HG03520 (cell line): ENCODE data around the gene BAZ1A.
"Not testable (repeated sequence)": the region's sequence is repeated elsewhere in the genome, so short reads cannot be mapped to it uniquely, and the experiment has no call there.

Source experiments
- ATAC-seq: cut with Tn5 transposase; IDR thresholded peaks from one replicate; pipeline ENCODE4 v1.9.1; 2021; ENCODE audit warnings: mild to moderate bottlenecking, moderate library complexity; ENCODE audit not compliant: unreplicated experiment

Gene BAZ1A

DNA sequence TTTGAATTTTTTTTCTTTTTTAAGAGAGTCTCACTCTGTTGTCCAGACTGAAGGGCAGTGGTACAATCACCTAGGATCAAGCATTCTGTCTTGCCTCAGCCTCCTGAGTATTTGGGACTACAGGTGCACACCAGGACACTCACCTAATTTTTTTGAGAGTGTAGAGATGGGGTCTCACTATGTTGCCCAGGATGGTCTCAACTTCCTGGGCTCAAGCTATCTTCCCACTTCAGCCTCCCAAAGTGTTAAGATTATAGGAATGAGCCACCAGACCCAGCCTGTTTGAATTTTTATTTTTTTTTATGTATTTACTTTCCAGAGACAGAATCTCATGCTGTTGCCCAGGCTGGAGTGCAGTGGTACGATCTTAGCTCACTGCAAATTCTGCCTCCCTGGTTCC lies 11.3 kb downstream of the BAZ1A start:
- ATAC-seq: no peak

DNA sequence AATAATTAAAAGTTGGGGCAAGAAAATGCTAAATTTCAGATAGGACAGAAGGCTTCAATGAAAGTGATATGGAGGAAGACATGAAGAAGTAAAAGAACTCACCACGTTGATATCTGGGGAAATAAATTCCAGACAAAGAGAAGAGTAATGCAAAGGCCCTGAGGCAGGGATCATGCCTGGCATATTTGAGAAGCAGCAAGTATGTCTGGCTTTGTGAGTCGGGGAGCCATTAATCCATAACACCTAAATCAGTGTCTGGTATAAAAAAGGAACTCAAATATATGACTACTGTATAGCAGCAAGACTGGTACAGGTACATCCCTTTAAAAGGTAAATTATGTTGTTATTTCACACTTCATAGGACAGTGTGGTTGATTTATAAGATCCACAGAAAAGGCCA lies 16.4 kb downstream of the BAZ1A start:
- no peak for ATAC-seq

DNA sequence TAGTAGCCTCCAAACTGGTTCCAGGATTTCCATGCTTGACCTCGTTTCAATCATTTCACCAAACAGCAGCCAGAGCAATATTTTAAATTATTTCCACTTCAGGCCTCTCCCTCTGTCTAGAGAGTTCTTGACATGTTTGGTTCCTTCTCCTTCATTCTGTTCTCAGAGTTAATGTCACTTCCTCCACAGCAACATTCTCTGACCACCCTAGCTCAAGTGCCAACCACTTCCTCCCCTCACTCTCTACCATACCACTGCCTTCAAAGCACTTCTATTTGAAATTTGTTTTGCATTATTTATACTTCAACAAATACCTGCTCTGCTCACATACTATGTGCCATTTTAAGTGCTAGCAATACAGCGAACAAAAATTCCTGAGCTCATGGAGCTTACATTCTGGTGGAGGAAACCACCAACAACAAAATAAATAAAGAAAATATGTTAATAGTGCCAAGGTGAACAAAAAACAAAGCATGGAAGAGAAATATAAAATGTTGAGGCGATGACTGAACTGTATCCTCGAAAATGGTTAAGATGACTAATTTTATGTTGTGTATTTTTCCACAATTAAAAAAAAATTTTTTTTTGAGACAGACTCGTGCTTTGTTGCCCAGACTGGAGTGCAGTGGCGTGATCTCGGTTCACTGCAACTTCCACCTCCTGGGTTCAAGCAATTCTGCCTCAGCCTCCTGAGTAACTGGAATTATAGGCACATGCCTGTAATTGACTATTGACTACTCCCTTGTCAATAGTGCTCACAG lies 17.3 kb downstream of the BAZ1A start:
- no peak for ATAC-seq

DNA sequence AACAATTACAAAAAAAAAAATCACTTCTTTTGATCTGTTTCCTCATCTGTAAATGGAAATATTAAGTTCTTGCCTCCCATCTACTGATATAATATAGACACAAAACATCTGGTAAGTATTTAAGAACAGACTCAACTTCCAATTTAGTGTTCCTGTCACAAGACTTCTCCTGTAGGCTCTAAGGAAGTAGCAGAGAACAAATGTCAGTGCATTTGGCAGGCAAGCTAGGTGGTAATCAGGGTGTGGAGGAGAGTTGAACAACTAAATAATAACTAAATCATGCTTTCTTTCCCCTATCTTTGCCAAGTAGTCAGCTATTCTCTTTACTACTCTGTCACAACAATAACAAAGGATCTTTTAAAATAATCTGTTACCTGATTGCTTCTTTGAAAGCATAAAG lies 22.1 kb downstream of the BAZ1A start:
- ATAC-seq: no peak

DNA sequence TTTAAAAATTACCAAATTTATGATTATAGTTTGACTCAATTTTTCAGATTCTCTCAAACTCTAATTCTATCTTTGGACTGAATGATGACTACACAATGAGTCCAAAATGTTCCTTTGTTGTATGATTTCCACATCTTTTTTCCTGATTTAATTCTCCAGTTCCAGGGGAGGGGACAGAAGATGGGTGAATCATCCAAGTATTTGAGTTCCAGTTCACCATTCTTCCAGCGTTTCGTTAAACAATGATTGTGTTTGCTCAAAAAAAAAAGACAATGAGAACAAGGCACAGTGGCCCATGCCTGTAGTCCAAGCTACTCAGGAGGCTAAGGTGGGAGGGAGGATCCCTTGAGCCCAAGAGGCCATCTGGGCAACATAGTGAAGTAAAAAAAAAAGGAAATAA lies 23.8 kb downstream of the BAZ1A start:
- ATAC-seq: no peak

DNA sequence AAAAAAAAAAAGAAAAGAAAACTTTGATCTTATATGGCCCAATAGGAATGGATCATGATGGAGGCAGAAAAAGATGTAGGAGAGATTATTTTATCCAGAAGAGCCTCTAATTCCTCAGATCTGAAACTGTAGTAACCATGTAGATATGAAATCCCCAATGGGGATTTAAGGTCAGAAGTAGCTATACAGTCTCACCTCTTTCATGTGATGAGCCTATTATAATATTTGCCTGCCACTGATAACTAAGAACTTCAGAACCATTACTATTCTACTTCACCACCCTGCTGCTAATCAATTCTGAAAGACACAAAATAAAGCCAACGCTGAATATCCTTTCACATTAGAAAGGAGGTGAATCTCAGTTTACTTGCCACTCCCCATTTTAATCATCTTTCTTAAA lies 29.3 kb downstream of the BAZ1A start:
- no peak for ATAC-seq

DNA sequence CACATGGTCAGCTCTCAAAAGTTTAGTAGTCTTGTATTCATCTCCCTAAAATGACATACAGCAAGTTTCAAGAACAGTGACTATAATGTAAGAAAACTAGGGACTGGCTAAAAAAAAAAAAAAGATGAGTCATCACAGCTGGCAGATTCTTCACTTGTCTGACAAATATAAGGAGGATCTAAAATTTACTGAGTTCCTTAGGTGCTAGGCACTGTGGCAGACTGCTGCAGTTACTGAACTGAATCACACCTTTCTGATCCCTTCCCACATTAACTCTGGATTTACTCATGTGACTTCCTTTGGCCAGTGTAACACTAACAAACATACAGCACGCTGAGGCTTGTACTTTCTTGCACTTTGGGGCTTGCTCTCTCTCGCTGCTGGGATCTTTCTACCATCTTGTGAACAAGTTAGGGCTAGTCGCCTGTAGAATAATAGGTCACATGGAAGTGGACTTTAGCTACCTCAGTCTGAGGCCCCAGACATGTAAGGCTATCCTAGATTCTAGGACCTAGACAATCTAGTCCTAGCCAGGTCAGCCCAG lies 32.1 kb downstream of the BAZ1A start:
- ATAC-seq: no peak

DNA sequence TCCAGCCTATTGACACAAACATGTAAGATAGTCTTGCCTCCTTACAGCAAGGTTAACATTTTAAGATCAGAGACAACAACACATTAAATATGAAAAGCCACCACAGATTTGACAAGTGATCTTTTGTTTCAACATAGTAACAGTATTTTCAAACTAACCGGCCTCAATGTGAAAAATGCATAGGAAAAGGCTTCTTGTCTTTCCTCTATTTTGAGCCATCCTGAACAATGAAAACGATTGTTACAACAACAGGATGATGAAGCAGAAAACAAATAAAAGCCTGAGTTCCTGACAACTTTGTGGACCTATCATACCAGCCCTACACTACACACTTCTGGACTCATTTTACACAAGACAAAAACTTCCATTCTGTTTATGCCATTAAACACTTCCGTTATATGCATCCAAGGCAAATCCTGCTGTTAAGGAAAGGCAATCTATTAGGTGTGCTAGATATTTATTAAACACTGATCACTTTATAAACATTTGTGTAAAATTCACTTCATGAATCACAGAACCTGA lies 37.3 kb downstream of the BAZ1A start:
- no peak for ATAC-seq

DNA sequence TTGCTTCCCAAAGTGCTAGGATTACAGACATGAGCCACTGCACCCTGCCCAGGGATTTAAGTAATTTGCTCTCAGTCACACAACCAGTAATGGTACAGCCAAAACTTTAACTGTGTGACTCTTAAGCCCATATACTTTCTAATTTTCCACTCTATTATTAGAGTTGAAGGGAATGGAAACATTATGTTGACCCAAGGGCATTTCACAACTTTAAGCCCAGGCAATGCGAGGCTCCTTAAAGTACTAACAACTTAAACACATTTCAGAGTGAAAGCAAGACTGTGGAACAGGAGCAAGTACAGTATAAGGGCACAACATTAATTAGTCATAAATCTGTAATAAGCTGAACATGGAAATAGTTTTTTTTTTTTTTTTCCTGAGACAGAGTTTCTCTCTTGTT lies 39.8 kb downstream of the BAZ1A start:
- no peak for ATAC-seq

DNA sequence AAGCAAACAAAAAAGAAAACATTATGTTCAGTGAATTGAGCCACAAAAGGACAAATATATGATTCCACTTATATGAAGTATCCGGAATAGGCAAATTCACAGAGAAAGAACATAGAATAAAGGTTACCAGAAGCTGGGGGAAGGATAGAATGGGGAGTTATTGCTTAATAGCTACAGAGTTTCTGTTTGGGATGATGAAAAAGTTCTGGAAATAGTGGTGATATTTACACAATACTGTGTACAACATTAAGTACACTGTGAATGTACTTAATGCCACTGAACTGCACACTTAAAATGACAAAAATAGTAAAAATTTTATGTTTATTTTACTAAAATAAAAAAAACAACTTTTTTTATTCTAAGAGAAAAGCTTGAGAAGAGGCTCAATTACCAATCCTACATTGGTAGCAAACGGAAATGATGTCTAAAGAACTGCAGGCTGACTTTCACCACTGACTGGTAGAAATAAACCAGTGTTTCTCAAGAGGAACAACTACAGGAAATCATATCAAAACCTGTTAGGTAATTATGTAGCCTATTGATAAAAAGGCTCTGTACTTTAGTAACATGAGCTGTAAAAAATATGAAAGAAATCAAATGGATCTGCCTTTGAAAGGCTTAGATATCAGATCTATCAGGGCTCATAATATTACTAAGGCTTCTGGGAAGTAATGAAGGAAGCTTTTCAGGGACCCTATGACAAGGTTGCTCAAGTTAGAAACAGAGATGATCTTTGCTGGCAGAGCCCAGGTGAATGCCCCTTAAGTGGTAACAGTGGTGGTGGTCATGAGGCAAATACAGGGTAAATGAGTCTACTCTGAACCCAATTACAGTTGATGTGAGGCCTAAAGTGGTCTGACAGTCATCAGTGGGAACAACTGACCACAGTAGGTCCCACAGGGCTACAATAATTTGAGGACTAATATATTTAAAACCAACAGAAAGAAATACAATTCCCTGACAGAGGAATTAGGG lies 41.3 kb downstream of the BAZ1A start:
- ATAC-seq: no peak

DNA sequence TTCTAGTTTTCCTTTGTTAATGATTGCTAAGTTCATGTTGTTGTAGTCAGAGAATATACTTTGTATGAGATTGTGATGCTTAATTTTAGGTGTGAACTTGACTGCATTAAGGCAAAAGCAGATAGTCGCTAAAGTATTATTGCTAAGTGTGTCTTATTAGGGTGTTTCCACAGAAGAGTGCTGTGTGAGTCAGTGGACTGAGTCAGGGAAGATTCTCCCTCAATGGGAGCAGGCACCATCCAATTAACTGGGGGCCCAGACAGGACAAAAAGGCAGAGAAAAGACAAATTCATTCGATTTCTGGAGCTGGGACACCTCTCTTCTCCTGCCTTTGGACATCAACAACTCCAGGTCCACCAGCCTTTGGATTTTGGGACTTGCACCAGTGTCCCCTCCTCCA lies 48.5 kb downstream of the BAZ1A start:
- no peak for ATAC-seq

DNA sequence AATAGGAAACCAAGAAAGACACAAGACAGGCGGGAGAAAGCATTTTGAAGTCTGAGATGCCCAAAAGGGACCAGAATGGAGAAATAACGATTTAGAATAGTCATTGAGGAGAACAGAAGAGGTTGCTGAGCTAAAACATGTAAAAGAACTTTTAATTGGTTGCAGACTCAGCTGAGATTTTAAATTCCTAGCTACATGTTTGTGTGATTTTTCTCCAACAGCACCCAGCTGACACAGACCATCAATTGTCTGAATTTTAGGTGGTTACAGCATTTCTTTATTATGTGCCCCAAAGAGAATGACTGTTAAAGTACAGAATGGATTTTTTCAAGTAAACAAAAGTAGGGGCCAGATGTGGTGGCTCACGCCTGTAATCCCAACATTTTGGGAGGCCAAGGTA lies 50.3 kb downstream of the BAZ1A start:
- ATAC-seq: no peak

DNA sequence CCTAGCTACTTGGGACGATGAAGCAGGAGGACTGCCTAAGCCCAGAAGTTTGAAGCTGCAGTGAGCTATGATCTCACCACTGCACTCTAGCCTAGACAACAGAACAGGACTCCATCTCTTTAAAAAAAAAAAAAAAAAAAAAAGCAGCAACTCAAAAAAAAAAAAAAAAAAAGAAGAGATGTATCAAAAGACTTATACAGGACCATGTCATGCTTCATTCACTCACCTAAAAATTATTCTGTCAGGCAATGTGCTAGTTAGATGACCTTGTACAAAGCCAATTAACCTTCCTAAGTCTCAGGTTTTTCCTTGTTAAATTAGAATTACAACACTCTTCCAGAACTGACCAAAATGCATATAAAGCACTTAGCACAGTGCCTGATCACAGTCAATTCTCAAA lies 50.9 kb downstream of the BAZ1A start:
- no peak for ATAC-seq

DNA sequence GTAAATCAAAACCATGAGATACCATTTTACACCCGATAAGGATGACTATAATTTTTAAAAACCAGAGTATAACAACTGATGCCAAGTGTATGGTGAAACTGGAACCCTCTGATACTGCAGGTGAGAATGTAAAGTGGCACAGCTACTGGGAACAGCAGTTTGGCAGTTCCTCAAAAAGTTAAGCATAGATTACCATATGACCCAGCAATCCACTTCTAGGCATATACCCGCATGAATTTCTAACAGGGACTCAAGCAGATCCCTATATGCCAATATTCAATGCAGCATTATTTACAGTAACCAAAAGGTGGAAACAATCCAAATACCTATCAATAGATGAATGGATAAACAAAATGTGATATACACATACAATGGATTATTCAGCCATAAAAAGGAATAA lies 57.4 kb downstream of the BAZ1A start:
- no peak for ATAC-seq

DNA sequence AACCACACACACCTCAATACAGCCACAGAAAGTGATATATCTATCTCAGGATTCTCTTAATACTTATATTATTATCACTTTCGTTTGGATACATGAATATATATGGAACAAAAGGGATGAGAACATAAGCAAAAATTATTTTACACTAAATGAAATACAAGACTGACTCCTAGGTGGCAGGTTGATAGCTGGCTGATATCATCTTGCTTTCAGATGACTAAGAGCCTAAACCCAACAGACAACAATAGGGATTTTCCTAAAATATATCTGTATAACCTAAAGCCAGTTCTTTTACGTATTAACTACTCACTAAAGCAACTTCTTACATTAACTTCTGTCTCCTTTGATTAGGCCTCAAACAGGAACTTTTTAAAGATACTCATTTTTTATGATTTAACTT lies 65.1 kb downstream of the BAZ1A start:
- no peak for ATAC-seq

DNA sequence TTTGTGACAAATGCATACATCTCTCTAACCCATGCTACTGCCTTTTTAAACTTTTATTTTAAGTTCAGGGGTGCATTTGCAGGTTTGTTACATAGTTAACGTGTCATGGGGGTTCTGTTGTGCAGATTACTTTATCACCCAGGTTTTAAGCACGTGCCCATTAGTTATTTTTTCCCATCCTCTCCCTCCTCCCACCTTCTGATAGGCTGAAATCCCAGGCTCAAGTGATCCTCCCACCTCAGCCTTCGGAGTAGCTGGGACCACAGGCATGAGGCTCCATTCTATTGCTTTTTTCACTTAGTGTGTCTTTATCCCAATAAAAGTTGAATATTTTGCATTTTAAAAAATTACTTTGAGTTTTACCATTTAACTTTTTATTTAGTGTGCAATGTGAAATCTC lies 68.9 kb downstream of the BAZ1A start:
- ATAC-seq: no peak

DNA sequence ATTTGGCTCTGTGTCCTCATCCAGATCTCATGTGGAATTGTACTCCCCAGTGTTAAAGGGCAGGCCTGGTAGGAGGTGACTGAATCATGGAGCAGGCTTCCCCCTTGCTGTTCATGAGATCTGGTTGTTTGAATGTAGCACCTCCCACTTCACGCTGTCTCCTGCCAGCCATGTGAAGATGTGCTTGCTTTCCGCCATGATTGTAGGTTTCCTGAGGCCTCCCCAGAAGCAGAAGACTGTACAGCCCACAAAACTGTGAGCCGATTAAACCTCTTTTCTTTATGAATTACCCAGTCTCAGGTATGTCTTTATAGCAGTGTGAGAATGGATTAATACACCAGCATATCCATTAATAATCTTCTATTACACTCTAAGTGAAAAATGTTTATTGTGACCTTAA lies 70.2 kb downstream of the BAZ1A start:
- no peak for ATAC-seq

DNA sequence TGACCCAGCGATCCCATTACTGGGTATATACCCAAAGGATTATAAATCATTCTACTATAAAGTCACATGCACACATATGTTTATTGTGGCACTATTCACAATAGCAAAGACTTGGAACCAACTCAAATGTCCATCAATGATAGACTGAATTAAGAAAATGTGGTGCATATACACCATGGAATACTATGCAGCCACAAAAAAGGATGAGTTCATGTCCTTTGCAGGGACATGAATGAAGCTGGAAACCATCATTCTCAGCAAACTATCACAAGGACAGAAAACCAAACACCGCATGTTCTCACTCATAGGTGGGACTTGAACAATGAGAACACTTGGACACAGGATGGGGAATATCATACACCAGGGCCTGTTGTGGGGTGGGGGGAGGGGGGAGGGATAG lies 76.3 kb downstream of the BAZ1A start:
- not testable (repeated sequence) for ATAC-seq

DNA sequence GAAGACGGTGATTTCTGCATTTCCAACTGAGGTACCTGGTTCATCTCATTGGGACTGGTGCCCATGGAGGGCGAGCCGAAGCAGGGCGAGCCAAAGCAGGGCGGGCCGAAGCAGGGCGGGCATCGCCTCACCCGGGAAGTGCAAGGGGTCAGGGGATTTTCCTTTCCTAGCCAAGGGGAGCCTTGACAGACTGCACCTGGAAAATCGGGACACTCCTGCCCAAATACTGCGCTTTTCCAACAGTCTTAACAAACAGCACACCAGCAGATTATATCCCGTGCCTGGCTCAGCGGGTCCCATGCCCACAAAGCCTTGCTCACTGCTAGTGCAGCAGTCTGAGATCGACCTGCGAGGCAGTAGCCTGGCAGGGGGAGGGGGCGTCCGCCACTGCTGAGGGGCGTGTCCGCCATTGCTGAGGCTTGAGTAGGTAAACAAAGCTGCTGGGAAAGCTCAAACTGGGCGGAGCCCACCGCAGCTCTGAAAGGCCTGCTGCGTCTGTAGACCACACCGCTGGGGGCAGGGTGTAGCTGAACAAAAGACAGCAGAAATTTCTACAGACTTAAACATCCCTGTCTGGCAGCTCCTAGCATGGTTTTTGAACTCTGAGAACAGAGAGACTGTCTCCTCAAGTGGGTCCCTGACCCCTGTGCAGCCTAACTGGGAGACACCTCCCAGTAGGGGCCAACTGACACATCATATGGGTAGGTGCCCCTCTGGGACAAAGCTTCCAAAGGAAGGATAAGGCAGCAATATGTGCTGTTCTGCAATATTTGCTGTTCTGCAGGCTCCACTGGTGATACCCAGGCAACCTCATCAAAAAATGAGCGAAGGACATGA lies 77.2 kb downstream of the BAZ1A start:
- no peak for ATAC-seq

DNA sequence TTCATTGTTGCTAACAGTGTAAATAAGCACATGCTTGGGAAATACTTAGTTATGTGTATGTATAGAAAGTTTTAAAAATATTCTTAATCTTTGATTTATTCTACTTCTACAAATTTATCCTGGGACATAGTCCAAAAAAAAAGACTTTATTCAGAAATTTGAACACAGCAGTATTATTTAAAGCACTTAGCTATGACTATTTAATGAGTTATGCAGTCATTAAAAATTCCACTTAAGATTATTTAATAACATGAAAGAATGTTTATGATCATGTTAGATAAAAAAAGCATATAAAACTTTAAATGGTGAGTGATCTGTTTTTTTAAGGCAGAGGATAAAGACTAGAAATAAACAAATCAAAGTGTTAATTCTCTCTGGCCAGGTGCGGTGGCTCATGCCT lies 78.3 kb downstream of the BAZ1A start:
- no peak for ATAC-seq

DNA sequence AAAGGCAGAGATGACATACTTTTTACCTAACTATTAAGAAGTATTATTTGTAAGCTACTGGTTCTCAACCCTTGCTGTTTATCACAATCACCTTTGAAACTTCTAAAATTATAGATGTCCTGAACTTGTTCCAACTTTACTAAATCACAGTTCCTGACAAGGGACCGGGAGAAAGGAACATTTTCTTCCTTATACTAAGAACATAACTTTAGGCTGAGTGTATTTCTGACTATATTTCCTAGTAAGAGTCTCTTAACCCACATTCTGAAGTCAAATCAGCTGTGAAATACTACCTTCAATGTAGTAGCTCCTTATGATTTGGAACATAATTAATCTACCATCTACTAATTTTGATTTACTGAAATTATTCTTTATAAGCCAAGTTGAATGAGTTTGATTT lies 80.2 kb downstream of the BAZ1A start:
- ATAC-seq: no peak
